ENCODE data around the gene TNNI2.

Gene TNNI2

GRCh38 chr11:1832211-1832919 is 6.4 kb upstream of the TNNI2 start:
- peak in 31 of 56 donors; percentile 16 to 80 (median 50) for DNase-seq

- no peak for DNase-seq
These were observed 5.9 kb upstream of the TNNI2 start for GRCh38 chr11:1832920-1833295.

GRCh38 chr11:1834062-1834610 is 4.6 kb upstream of the TNNI2 start:
- DNase-seq, result no peak

GRCh38 chr11:1834779-1835670 is 3.8 kb upstream of the TNNI2 start, which contains the start of gene SYT8:
Gene SYT8, plus strand, starts transcription at chr11:1834990. Its CDS starts 116 bp downstream, at chr11:1835106.
- DNase-seq, result no peak

DNA sequence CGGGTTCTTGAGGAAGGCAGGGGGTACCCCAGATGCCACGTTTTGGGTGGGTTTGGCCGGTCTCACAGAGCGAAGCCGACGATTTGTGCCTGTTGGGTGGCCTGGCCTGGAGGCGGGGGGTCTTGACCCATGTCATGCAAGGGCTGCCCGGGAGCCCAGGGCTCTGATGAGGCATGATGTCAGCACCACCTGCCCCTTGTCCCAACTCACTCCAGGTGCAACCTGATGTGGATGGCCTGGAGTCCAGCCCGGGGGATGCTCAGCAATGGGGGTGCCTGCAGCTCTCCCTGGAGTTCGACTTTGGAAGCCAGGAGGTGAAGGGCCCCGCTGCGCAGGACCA is 3.1 kb upstream of the TNNI2 start:
- DNase-seq, result no peak

DNA sequence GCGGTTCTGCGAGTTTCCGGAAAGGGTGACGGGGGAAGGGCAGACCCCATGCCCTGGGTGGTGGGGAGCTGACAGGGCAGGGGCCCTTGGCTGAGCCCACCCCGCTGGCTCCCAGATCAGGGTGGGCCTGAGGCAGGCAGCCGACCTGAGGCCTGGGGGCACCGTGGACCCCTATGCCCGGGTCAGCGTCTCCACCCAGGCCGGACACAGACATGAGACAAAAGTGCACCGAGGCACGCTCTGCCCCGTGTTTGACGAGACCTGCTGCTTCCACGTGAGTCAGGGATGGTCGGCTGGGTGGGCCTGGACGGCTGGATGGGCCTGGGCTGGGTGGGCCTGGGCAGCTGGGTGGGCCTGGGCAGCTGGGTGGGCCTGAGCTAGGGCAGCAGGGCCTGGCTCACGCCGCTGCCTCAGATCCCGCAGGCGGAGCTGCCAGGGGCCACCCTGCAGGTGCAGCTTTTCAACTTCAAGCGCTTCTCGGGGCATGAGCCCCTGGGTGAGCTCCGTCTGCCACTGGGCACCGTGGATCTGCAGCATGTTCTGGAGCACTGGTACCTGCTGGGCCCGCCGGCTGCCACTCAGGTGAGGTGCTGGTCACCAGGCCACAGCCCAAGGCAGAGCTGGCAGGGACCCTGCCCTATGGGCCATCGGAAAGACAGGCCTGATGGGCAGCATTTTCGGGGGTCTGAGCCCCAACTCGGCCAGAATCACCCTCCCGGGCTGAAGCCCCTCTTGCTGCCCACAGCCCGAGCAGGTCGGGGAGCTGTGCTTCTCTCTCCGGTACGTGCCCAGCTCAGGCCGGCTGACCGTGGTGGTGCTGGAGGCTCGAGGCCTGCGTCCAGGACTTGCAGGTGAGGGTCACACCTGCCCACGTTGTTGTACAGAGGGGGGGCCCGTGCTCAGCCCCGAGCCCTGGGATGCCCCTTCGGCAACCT is 2.5 kb upstream of the TNNI2 start:
- DNase-seq, result no peak

GRCh38 chr11:1837171-1838076 is 1.4 kb upstream of the TNNI2 start:
- peak in 14 of 56 donors; percentile 7 to 54 (median 33) for DNase-seq

DNA sequence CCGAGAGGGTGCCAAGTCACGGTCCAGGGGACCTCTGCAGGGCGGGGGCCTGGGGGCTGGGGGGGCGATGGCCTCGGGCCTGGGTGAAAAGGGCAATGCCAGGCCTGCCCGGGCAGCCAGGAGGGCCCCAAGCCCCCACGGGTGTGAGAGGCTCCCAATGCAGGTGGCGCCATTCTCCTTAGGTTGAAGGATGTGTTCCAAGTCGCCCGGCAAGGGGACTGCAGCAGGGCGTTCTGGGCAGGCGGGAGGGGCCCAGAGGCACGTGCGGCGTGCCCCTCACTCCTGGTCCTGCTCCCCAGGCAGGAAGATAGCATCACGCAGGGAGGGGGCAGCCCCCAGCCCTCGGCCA is 730 bp upstream of the TNNI2 start:
- no peak for DNase-seq

DNA sequence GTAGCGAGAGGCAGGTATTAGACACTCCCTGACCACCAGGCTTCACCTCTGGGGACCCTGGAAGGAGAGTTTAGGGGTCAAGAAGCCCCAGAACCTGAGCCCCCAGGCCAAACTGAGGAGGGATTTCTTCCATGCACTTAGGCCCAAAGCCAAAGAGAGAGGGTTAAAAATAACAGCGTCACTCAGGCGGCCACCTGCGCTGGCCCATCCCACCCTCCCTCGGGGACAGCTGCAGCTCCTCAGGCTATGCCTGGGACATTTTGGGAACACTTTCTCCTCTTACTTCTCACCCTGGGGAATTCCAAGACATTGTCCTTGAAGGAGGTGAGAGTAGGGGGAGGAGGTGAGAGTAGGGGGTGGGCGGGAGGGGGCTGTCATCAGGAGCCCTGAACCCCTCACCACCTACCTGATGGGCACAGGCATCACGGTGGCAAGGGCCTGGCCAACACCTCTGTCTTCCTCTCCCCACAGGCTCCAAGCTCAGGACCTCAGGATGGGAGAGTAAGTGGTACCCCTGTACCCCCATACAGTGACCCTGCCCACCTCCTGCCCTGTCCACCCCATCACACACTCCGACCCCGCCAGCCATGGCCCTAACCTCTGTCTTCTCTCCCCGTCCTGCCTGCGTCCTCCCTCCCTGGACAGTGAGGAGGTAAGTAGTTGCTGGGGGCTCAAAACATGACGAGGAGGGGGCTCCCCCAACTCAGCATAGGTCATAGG is 583 bp downstream of the TNNI2 start:
- no peak for DNase-seq

DNA sequence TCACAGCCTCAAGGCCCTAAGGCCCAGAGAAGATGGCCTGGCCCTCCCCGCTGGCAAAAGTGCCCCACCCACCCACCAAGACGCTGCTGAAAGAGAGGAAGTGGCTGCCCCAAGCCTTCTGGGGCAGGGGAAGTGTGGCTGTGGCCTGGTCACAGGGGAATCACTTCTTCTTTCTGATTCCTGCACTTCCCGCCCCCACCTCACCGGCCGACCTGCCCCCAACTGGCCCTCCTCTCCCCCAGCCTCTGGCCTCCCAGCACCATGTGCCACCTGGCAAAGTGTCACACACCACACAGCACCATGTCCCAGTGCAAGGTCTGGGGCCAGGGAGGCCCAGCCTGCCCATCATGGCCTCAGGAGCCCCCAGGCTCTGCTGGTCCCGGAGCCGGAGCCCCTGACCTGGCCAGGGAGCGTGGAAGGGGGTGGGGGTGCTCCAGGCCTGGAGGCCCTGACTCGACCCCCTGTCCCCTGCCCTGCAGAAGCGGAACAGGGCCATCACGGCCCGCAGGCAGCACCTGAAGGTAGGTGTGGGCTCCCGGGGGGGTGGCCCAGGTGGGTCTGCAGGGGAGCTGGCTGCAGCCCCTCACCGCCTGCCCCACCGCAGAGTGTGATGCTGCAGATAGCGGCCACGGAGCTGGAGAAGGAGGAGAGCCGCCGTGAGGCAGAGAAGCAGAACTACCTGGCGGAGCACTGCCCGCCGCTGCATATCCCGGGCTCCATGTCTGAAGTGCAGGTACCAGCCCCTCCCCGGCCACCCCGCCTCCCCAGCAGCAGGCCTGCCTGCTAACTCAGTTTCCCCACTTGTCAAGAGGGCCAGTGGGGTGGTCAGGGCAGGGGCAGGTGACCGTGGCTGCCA is 1.4 kb downstream of the TNNI2 start:
- peak in 15 of 56 donors; percentile 11 to 50 (median 35) for DNase-seq

DNA sequence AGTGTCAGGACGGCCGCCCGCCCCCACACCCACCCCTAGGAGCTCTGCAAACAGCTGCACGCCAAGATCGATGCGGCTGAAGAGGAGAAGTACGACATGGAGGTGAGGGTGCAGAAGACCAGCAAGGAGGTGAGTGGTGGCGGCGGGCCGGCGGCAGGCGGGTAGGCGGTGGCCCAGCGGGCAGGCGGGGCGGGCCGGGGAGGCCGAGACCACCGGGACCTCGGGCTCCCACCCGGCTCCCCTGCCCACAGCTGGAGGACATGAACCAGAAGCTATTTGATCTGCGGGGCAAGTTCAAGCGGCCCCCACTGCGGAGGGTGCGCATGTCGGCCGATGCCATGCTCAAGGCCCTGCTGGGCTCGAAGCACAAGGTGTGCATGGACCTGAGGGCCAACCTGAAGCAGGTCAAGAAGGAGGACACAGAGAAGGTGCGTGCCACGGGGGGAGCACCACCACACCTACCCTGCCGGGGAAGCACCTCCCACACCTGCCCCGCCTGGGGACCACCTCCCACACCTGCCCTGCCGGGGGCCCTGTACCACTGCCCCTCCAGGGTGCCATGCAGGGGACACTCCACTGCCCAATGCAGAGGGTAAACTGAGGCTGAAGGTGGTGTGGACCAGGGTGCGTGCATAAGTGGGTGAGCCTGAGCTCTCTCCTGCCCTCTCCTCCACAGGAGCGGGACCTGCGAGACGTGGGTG is 2.1 kb downstream of the TNNI2 start:
- DNase-seq, result no peak

GRCh38 chr11:1841511-1842148 is 2.8 kb downstream of the TNNI2 start:
- no peak for DNase-seq

GRCh38 chr11:1842149-1843097 is 3.6 kb downstream of the TNNI2 start:
- DNase-seq, result no peak

DNA sequence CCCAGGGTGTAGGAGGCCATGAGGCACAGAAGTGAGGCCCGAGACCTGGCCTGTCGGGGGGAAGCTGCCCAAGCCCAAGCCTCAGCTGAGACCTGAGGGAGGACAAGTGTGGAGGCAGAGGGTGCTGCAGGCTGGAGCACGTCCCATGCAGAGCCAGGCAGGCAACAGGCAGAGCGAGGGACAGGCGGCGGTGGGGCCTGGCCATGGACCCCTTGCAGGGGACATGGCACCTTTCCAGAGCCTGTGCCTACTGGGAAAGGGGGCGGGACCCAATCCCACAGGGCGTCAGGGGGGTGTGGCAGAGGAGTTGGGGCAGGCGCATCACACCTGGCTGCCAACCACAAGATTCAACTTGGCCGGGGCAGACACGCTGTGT is 4.3 kb downstream of the TNNI2 start:
- DNase-seq, result no peak

DNA sequence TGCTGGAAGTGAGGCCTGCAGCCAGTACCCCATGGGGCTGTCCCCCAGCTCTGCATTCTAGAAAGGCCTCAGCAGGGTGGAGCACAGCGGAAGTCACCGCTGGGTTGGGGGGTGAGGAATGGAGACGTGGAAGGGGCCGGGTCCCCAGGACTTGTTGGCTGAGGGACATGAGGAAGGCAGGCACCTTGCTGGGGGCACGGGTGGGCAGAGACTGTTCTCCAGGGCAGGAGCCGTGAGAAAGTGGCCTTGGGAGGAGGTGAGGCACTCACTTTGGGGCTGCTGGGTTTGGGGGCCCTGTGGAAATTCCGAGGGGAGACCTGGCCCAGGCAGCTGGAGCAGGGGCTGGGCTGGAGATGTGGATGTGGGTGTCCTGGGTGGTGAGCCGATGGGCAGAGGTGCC is 5.0 kb downstream of the TNNI2 start:
- no peak for DNase-seq

Data from amygdala (tissue), 56 donors.